A549 (cell line): Measurements from ENCODE around the gene DRC3.

Experiments used
- BHLHE40 ChIP-seq: IDR thresholded peaks from 2 replicates; pipeline ENCODE4 v1.6.1; 2012; ENCODE audit warnings: low read depth, low read length, inconsistent platforms
- EHMT2 ChIP-seq: fragments of 200-600 bp; sonication (generic); IDR thresholded peaks from 2 replicates; pipeline ENCODE4 v1.6.1; 2016; ENCODE audit warnings: antibody characterized with exemption, low read depth, mild to moderate bottlenecking, moderate library complexity
- EP300 ChIP-seq, 2 experiments: fragments of >200 bp; sonication (Bioruptor Twin); formaldehyde crosslinking; IDR thresholded peaks; 2 replicates in 1 of 2; 3 replicates in 1 of 2; pipeline ENCODE4 v1.6.1; 2016 to 2017
- MAFK ChIP-seq: fragments of 450-650 bp; IDR thresholded peaks from 2 replicates; pipeline ENCODE4 v1.6.1; 2014; ENCODE audit not compliant: partially characterized antibody
- MAX ChIP-seq: IDR thresholded peaks from 2 replicates; pipeline ENCODE4 v1.6.1; 2012
- RCOR1 ChIP-seq: fragments of 150-350 bp; IDR thresholded peaks from 2 replicates; pipeline ENCODE4 v1.6.1; 2014; ENCODE audit warnings: antibody characterized with exemption, low read length, low read depth
- TF ChIP-seq, protein P1 (sequence below): fragments of >200 bp; sonication (Bioruptor Twin); formaldehyde crosslinking; IDR thresholded peaks from 3 replicates; pipeline ENCODE4 v1.5.1; 2016
- TF ChIP-seq, protein P2 (sequence below): fragments of 450-650 bp; IDR thresholded peaks from 2 replicates; pipeline ENCODE4 v1.6.1; 2014; ENCODE audit warnings: antibody characterized with exemption
- TF ChIP-seq, protein P3 (sequence below): fragments of 150-350 bp; IDR thresholded peaks from 2 replicates; pipeline ENCODE4 v1.6.1; 2014; ENCODE audit warnings: low read depth, mild to moderate bottlenecking, low read length

GRCh38 chr17:18033442-18034099 lies 60.9 kb downstream of the DRC3 start:
- TF ChIP-seq, protein P1, sequence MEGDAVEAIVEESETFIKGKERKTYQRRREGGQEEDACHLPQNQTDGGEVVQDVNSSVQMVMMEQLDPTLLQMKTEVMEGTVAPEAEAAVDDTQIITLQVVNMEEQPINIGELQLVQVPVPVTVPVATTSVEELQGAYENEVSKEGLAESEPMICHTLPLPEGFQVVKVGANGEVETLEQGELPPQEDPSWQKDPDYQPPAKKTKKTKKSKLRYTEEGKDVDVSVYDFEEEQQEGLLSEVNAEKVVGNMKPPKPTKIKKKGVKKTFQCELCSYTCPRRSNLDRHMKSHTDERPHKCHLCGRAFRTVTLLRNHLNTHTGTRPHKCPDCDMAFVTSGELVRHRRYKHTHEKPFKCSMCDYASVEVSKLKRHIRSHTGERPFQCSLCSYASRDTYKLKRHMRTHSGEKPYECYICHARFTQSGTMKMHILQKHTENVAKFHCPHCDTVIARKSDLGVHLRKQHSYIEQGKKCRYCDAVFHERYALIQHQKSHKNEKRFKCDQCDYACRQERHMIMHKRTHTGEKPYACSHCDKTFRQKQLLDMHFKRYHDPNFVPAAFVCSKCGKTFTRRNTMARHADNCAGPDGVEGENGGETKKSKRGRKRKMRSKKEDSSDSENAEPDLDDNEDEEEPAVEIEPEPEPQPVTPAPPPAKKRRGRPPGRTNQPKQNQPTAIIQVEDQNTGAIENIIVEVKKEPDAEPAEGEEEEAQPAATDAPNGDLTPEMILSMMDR, result peak; percentile 93
- TF ChIP-seq MAFK (no peak), EP300 (IDR thresholded peaks at IDR 0.05) (no peak), BHLHE40 (no peak), MAX (no peak), EHMT2 (no peak), RCOR1 (no peak)
- TF ChIP-seq, protein P2, sequence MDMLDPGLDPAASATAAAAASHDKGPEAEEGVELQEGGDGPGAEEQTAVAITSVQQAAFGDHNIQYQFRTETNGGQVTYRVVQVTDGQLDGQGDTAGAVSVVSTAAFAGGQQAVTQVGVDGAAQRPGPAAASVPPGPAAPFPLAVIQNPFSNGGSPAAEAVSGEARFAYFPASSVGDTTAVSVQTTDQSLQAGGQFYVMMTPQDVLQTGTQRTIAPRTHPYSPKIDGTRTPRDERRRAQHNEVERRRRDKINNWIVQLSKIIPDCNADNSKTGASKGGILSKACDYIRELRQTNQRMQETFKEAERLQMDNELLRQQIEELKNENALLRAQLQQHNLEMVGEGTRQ, result no peak
- TF ChIP-seq, protein P3, sequence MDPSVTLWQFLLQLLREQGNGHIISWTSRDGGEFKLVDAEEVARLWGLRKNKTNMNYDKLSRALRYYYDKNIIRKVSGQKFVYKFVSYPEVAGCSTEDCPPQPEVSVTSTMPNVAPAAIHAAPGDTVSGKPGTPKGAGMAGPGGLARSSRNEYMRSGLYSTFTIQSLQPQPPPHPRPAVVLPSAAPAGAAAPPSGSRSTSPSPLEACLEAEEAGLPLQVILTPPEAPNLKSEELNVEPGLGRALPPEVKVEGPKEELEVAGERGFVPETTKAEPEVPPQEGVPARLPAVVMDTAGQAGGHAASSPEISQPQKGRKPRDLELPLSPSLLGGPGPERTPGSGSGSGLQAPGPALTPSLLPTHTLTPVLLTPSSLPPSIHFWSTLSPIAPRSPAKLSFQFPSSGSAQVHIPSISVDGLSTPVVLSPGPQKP, result no peak
